Fibroblast of lung (primary cell): ENCODE data around the gene METTL26.

Experiments used
- CTCF ChIP-seq, 2 donors: IDR thresholded peaks in 1 of 2; conservative IDR thresholded peaks in 1 of 2; 1 replicate in 1 of 2; 2 replicates in 1 of 2; pipeline ENCODE4 v1.5.1; 2011 to 2012; ENCODE audit warnings: low read length in 2 of 2, control low read depth in 1 of 2, inconsistent platforms in 1 of 2, low read depth in 1 of 2, mild to moderate bottlenecking in 1 of 2
- EZH2 ChIP-seq: IDR thresholded peaks from 2 replicates; pipeline ENCODE4 v1.5.1; 2012; ENCODE audit warnings: low read length, control low read depth, mild to moderate bottlenecking; ENCODE audit errors: missing control alignments

- no peak for TF ChIP-seq CTCF (conservative IDR thresholded peaks at IDR 0.05 in 1 of 2, IDR thresholded peaks at IDR 0.05 in 1 of 2; ENCODE audit: low read depth in 1 of 2, low read length in 2 of 2)
- TF ChIP-seq EZH2, result no peak
Measured at GRCh38 chr16:634996-635395, 1.1 kb downstream of the METTL26 start.
